K562 (cell line): ENCODE measurements around the gene IL17RC. TPM values are rescaled to one million over a fixed set of nuclear protein-coding genes. Genes with fewer than 3 reads are reported as not detected.

ENCODE experiments used
- ATAC-seq: fragments of 200-7000 bp; cut with Tn5 transposase; 3 replicates; pipeline ENCODE4 v1.9.1; 2020; ENCODE audit warnings: moderate library complexity
- BruUV-seq: library from RNA; stranded (reverse); fragments of 400-500 nt; replicated peaks from 2 replicates; lab custom pipeline; 2021; lab: Mats Ljungman, UMichigan
- CTCF ChIA-PET: fragments of 300-600 bp; formaldehyde crosslinking; extraction: SDS; loops from one replicate; lab custom pipeline; 2021; ENCODE audit warnings: low intra/inter-chr PET ratio; lab: Yijun Ruan, JAX
- POLR2A ChIA-PET: fragments of 300-600, 350-650 bp; sonication (Branson Sonifier 250); formaldehyde crosslinking; extraction: SDS; loops from one replicate; lab custom pipeline; 2021; ENCODE audit warnings: antibody characterized with exemption, inconsistent platforms; lab: Yijun Ruan, JAX
- DNase-seq, 4 experiments: peaks; one replicate each; pipeline versions ENCODE4 v3.0.0 to v3.0.0-alpha.2; 2011 to 2018; ENCODE audit warnings: low spot score in 3 of 4, mixed read lengths in 3 of 4; ENCODE audit errors: extremely low read depth in 1 of 4
- FAIRE-seq: peaks from 2 replicates; lab custom pipeline; 2011; peaks lifted over from hg19 to GRCh38; lab: Jason Lieb, UNC
- H2AFZ ChIP-seq: 2 replicates; pipeline ENCODE4 v1.6.0; 2011; ENCODE audit warnings: low read depth, low read length, control low read depth, inconsistent platforms
- H3K27ac ChIP-seq: fragments of 200-600 bp; 3 replicates; pipeline ENCODE4 v1.8.0; 2011; ENCODE audit warnings: low read depth, mild to moderate bottlenecking, control low read depth, inconsistent platforms, low read length, moderate library complexity, mixed read lengths; ENCODE audit errors: extremely low read depth
- H3K27me3 ChIP-seq, 2 experiments: fragments of 300-600 bp in 1 of 2; 2 replicates in 1 of 2; 3 replicates in 1 of 2; pipeline versions ENCODE4 v1.6.0 to v1.8.0; 2011; ENCODE audit warnings: inconsistent platforms in 2 of 2, low read length in 2 of 2, mild to moderate bottlenecking in 1 of 2, mixed read lengths in 1 of 2, moderate library complexity in 1 of 2; ENCODE audit not compliant: control insufficient read depth in 2 of 2, insufficient read depth in 2 of 2
- H3K36me3 ChIP-seq: fragments of 300-600 bp; 3 replicates; pipeline ENCODE4 v1.8.0; 2011; ENCODE audit warnings: mild to moderate bottlenecking, low read length, inconsistent platforms; ENCODE audit not compliant: control insufficient read depth, insufficient read depth
- H3K4me1 ChIP-seq, 2 experiments: fragments of 200-600 bp in 1 of 2; replicated peaks in 1 of 2; 2 replicates in 1 of 2; 3 replicates in 1 of 2; pipeline versions ENCODE4 v1.5.1 to v1.8.0; 2011; ENCODE audit warnings: inconsistent platforms in 2 of 2, low read length in 2 of 2, mild to moderate bottlenecking in 1 of 2, mixed read lengths in 1 of 2, moderate library complexity in 1 of 2; ENCODE audit not compliant: control insufficient read depth in 2 of 2, insufficient read depth in 2 of 2
- H3K4me2 ChIP-seq: 2 replicates; pipeline ENCODE4 v1.6.1; 2011; ENCODE audit warnings: low read length, control low read depth, inconsistent platforms, mixed read lengths; ENCODE audit not compliant: insufficient read depth
- H3K4me3 ChIP-seq: fragments of 200-600 bp; sonication (generic), shearing (Covaris generic); 2 replicates; pipeline ENCODE4 v1.5.1; 2016; ENCODE audit warnings: control low read depth, inconsistent platforms
- H3K79me2 ChIP-seq: fragments of 200-600 bp; 3 replicates; pipeline ENCODE4 v1.8.0; 2011; ENCODE audit warnings: low read length, inconsistent platforms; ENCODE audit not compliant: control insufficient read depth, insufficient read depth
- H3K9ac ChIP-seq, 2 experiments: 2 replicates each; pipeline versions ENCODE4 v1.6.0 to v1.6.1; 2011; ENCODE audit warnings: low read depth in 2 of 2, low read length in 2 of 2, control low read depth in 1 of 2, inconsistent platforms in 1 of 2, mild to moderate bottlenecking in 1 of 2, mixed read lengths in 1 of 2; ENCODE audit not compliant: insufficient read depth in 1 of 2
- H3K9me1 ChIP-seq: one replicate; pipeline ENCODE4 v1.6.0; 2011; ENCODE audit warnings: inconsistent platforms, mild to moderate bottlenecking, low read length, moderate library complexity; ENCODE audit not compliant: control insufficient read depth, insufficient read depth
- H3K9me3 ChIP-seq: replicated peaks from 2 replicates; pipeline ENCODE4 v1.5.1; 2011; ENCODE audit warnings: low read depth, low read length, inconsistent platforms; ENCODE audit not compliant: control insufficient read depth, insufficient read depth
- H4K20me1 ChIP-seq: replicated peaks from 2 replicates; pipeline ENCODE4 v1.6.1; 2011; ENCODE audit warnings: low read length, inconsistent platforms, mixed read lengths; ENCODE audit not compliant: control insufficient read depth, insufficient read depth
- ADNP ChIP-seq: fragments of 200-800 bp; sonication (Bioruptor generic); IDR thresholded peaks from 2 replicates; pipeline ENCODE4 v1.6.1; 2016; ENCODE audit warnings: missing genetic modification characterization, missing compliant biosample characterization
- ASH1L ChIP-seq: fragments of 450-650 bp; IDR thresholded peaks from 2 replicates; pipeline ENCODE4 v1.6.1; 2018; ENCODE audit warnings: borderline replicate concordance, mild to moderate bottlenecking, low read depth; ENCODE audit not compliant: partially characterized antibody
- C11orf30 ChIP-seq: fragments of 450-650 bp; IDR thresholded peaks from 2 replicates; pipeline ENCODE4 v1.6.1; 2016; ENCODE audit warnings: low read depth, mild to moderate bottlenecking
- CHD4 ChIP-seq: fragments of 200-600 bp; sonication (generic); IDR thresholded peaks from 3 replicates; pipeline ENCODE4 v1.6.1; 2012; ENCODE audit warnings: low read depth, mild to moderate bottlenecking, mixed read lengths, low read length, inconsistent platforms; ENCODE audit not compliant: insufficient read depth, insufficient replicate concordance, poor library complexity, severe bottlenecking
- FOXJ2 ChIP-seq: fragments of 200-800 bp; sonication (Bioruptor generic); IDR thresholded peaks from 2 replicates; pipeline ENCODE4 v1.6.1; 2016; ENCODE audit warnings: missing genetic modification characterization, missing compliant biosample characterization
- FOXO4 ChIP-seq: fragments of 450-650 bp; formaldehyde crosslinking; IDR thresholded peaks from 2 replicates; pipeline ENCODE4 v1.4.0; 2020; ENCODE audit warnings: mild to moderate bottlenecking, moderate library complexity
- GABPA ChIP-seq: fragments of 200-800 bp; sonication (Bioruptor generic); conservative IDR thresholded peaks from 2 replicates; pipeline ENCODE4 v1.6.1; 2016; ENCODE audit warnings: low read depth, missing genetic modification characterization, missing compliant biosample characterization
- ID3 ChIP-seq, 2 experiments: fragments of 250-450 bp in 1 of 2; fragments of 450-650 bp in 1 of 2; sonication (Bioruptor Pico) in 1 of 2; IDR thresholded peaks; 2 replicates each; pipeline versions ENCODE4 v1.6.1 to v1.8.0; 2016 to 2021; ENCODE audit warnings: mild to moderate bottlenecking in 2 of 2, moderate library complexity in 2 of 2, missing compliant biosample characterization in 1 of 2, missing genetic modification characterization in 1 of 2
- MAFG ChIP-seq: fragments of 450-650 bp; conservative IDR thresholded peaks from 2 replicates; pipeline ENCODE4 v1.6.1; 2016; ENCODE audit warnings: missing genetic modification characterization, missing compliant biosample characterization
- NBN ChIP-seq: fragments of 450-650 bp; IDR thresholded peaks from 2 replicates; pipeline ENCODE4 v1.6.1; 2016; ENCODE audit warnings: low read depth, mild to moderate bottlenecking
- NCOA2 ChIP-seq, 2 experiments: fragments of 450-650 bp; IDR thresholded peaks; 2 replicates each; pipeline ENCODE4 v1.6.1; 2018; ENCODE audit warnings: mild to moderate bottlenecking in 2 of 2, moderate library complexity in 1 of 2; ENCODE audit not compliant: partially characterized antibody in 2 of 2
- NRF1 ChIP-seq, 2 experiments: fragments of 450-650 bp; IDR thresholded peaks in 1 of 2; conservative IDR thresholded peaks in 1 of 2; 2 replicates each; pipeline ENCODE4 v1.6.1; 2014; ENCODE audit warnings: mild to moderate bottlenecking in 2 of 2
- OTX1 ChIP-seq: fragments of 450-650 bp; formaldehyde crosslinking; IDR thresholded peaks from 2 replicates; pipeline ENCODE4 v1.4.0; 2022; ENCODE audit warnings: mild to moderate bottlenecking
- PHB ChIP-seq: fragments of 250-450 bp; sonication (Bioruptor Pico); IDR thresholded peaks from 2 replicates; pipeline ENCODE4 v1.5.0; 2021
- PTTG1 ChIP-seq: fragments of 450-650 bp; IDR thresholded peaks from 2 replicates; pipeline ENCODE4 v1.6.1; 2016; ENCODE audit warnings: low read depth, mild to moderate bottlenecking, missing genetic modification characterization, missing compliant biosample characterization
- PURB ChIP-seq: sonication (generic); formaldehyde crosslinking; IDR thresholded peaks from 2 replicates; pipeline ENCODE4 v1.9.0; 2021; ENCODE audit warnings: low read depth, mild to moderate bottlenecking, missing genetic modification reagents
- RBM15 ChIP-seq: fragments of 200-400 bp; formaldehyde crosslinking; IDR thresholded peaks from 2 replicates; pipeline ENCODE4 v1.6.1; 2018; ENCODE audit warnings: mild to moderate bottlenecking, low read length, moderate library complexity; ENCODE audit not compliant: insufficient read depth
- ZNF239 ChIP-seq: fragments of 250-450 bp; sonication (Bioruptor Pico); IDR thresholded peaks from 2 replicates; pipeline ENCODE4 v1.4.0; 2020; ENCODE audit warnings: mild to moderate bottlenecking
- WGBS: fragments of 100-300 bp; shearing (Covaris generic); methylation state at CpG from one replicate; pipeline ENCODE4 v1.1.6; 2016; ENCODE audit warnings: low coverage, mixed read lengths; ENCODE audit not compliant: insufficient coverage; ENCODE audit errors: missing lambda C conversion rate; 5-methylcytosine and 5-hydroxymethylcytosine counted together
- in situ Hi-C: fragments of 300-500 bp; cut with MboI; formaldehyde crosslinking; loops from 4 replicates; pipeline ENCODE4 v1.15.0; 2018; ENCODE audit warnings: inconsistent platforms, mixed read lengths
- intact Hi-C: fragments of 100-400 bp; cut with micrococcal nuclease; formaldehyde crosslinking; loops from 2 replicates; pipeline ENCODE4 v1.14.2; 2022
- polyA plus RNA-seq, 8 experiments: library from polyadenylated mRNA; depleted of rRNA in 4 of 8; stranded (reverse) in 5 of 8; unstranded in 3 of 8; fragments of >200 nt; fragmentation: Nextera tagmentation in 2 of 8; fragmentation: Illumina TruSeq in 1 of 8; extraction: Ambion mirVana in 2 of 8; extraction: Trizol in 1 of 8; gene quantifications; 2 replicates each; pipeline versions ENCODE4 v1.2.1 to v1.2.3, GENCODE V29; 2011 to 2014; ENCODE audit warnings: inconsistent platforms in 1 of 8, missing spikeins in 1 of 8
- total RNA-seq, 7 experiments: library from RNA; depleted of rRNA in 6 of 7; stranded (reverse); fragments of >200 nt in 6 of 7; fragmentation: Illumina TruSeq in 2 of 7; extraction: Trizol in 2 of 7; gene quantifications; 2 replicates each; pipeline versions ENCODE4 v1.2.1 to v1.2.3, GENCODE V29; 2011 to 2021; ENCODE audit warnings: low replicate concordance in 1 of 7
- TF ChIP-seq, protein P1 (sequence below): fragments of 150-350 bp; conservative IDR thresholded peaks from 2 replicates; pipeline ENCODE4 v1.6.1; 2014; ENCODE audit warnings: low read length

The IL17RC gene
- total and polyA plus RNA-seq, 9 of the 15 experiments (the other 6 are each of a cell fraction or from before 2014, with no cell fraction given), result 0.15 to 11.4 (median 7.1) TPM; not detected in 1

DNA sequence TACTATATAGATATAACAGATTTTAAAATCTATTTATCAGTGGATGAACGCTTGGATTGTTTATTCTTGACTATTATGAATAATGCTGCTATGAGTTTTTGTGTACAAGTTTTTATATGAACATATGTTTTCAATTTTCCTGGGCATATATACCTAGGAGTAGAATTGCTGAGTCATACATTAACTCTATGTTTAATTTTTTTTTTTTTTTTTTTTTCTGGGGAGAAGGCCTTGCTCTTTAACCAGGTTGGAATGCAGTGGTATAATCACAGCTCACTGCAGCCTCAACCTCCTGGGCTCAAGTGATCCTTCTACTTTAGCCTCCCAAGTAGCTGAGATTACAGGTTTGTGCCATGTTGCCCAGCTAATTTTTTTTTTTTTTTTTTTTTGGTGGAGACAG is 45.9 kb upstream of the IL17RC start:
- H3K27ac ChIP-seq, result 0 out of 3 replicates have a peak overlapping the region, but pooled peaks have one; percentile 15
- ChIA-PET POLR2A (interaction anchor here (1.3 kb wide), 1 partner anchor 14 kb away, joined by 10 read pairs; no protein-coding TSS in a partner anchor), CTCF (no interaction called here)
- BruUV-seq, result no TSS peak
- no peaks in the 10 kb centered on the region for H3K79me2 ChIP-seq
- intact Hi-C loops (no loop called here), in situ Hi-C loops (no loop called here)
- FAIRE-seq (no peak), ATAC-seq (peak; percentile 31; the same call in 2 of the 3 replicates), DNase-seq (no peak)
- peak overlapping the region; percentile 29 for H2AFZ ChIP-seq
- H3K36me3 ChIP-seq, result no peaks in the 10 kb centered on the region
- no peaks in the 10 kb centered on the region for H3K9me1 ChIP-seq
- H3K27me3 ChIP-seq, result no peaks in the 10 kb centered on the region
- H3K9me3 ChIP-seq, result no peaks in the 10 kb centered on the region
- 0% methylated on average over 1 of the region's 1 CpG for WGBS
- H4K20me1 ChIP-seq, result no peaks in the 10 kb centered on the region
- H3K4me2 ChIP-seq, result no peak overlapping the region
- H3K9ac ChIP-seq, result no peak overlapping the region; a peak in 1 of 4 replicates
- no peak overlapping the region for H3K4me3 ChIP-seq
- H3K4me1 ChIP-seq, result peaks cover 0 to 6% of the 10 kb centered on the region in 2 experiments; a peak in 3 of 5 replicates
- no peak for TF ChIP-seq PHB (CRISPR knock-in tag)
- TF ChIP-seq RBM15, result no peak
- no peak for TF ChIP-seq PTTG1
- TF ChIP-seq NBN, result 0 out of 2 replicates have a peak, but pooled peaks have one; percentile 14
- TF ChIP-seq PURB (CRISPR knock-in tag), result no peak
- peak; percentile 99 for TF ChIP-seq C11orf30
- TF ChIP-seq OTX1 (CRISPR knock-in tag), result no peak
- no peak for TF ChIP-seq CHD4
- TF ChIP-seq, protein P1, sequence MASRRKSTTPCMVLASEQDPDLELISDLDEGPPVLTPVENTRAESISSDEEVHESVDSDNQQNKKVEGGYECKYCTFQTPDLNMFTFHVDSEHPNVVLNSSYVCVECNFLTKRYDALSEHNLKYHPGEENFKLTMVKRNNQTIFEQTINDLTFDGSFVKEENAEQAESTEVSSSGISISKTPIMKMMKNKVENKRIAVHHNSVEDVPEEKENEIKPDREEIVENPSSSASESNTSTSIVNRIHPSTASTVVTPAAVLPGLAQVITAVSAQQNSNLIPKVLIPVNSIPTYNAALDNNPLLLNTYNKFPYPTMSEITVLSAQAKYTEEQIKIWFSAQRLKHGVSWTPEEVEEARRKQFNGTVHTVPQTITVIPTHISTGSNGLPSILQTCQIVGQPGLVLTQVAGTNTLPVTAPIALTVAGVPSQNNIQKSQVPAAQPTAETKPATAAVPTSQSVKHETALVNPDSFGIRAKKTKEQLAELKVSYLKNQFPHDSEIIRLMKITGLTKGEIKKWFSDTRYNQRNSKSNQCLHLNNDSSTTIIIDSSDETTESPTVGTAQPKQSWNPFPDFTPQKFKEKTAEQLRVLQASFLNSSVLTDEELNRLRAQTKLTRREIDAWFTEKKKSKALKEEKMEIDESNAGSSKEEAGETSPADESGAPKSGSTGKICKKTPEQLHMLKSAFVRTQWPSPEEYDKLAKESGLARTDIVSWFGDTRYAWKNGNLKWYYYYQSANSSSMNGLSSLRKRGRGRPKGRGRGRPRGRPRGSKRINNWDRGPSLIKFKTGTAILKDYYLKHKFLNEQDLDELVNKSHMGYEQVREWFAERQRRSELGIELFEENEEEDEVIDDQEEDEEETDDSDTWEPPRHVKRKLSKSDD, result no peak
- peak; percentile 99 for TF ChIP-seq MAFG (tag)
- no peak for TF ChIP-seq NRF1 (conservative IDR thresholded peaks at IDR 0.05 in 1 of 2, IDR thresholded peaks at IDR 0.05 in 1 of 2)
- no peak for TF ChIP-seq FOXO4
- no peak for TF ChIP-seq FOXJ2
- TF ChIP-seq ZNF239 (CRISPR knock-in tag), result no peak
- no peak for TF ChIP-seq NCOA2 (IDR thresholded peaks at IDR 0.05; ENCODE audit: partially characterized antibody in 2 of 2)
- TF ChIP-seq GABPA (tag), result no peak
- TF ChIP-seq ID3 (CRISPR knock-in tag; IDR thresholded peaks at IDR 0.05), result no peak
- no peak for TF ChIP-seq ID3 (tag; IDR thresholded peaks at IDR 0.05)
- 0 out of 2 replicates have a peak, but pooled peaks have one; percentile 5 for TF ChIP-seq ADNP (tag)
- TF ChIP-seq ASH1L, result no peak
